SK-N-MC (cell line): ENCODE results near the gene COPS9.

Experiments used
- EZH2 ChIP-seq: fragments of 200-600 bp; sonication (generic); IDR thresholded peaks from one replicate; pipeline ENCODE4 v1.6.1; 2017; ENCODE audit warnings: antibody characterized with exemption
- FOXP2 ChIP-seq: optimal IDR thresholded peaks from 2 replicates; pipeline ENCODE3; 2011; ENCODE audit warnings: mild to moderate bottlenecking, moderate library complexity; ENCODE audit not compliant: insufficient read depth; ENCODE audit errors: extremely low read length, control extremely low read depth
- POLR2AphosphoS5 ChIP-seq: IDR thresholded peaks from 2 replicates; pipeline ENCODE4 v1.6.1; 2012; ENCODE audit warnings: mild to moderate bottlenecking, low read depth, low read length, borderline replicate concordance

- TF ChIP-seq POLR2AphosphoS5 (no peak), EZH2 (no peak), FOXP2 (no peak)
Observed at GRCh38 chr2:240140511-240140910, 4.4 kb upstream of the COPS9 start, which contains the start of gene OTOS.
